ENCODE measurements around the gene GMPPB. TPM values are rescaled to one million over a fixed set of nuclear protein-coding genes. Genes with fewer than 3 reads are reported as not detected.
A peak's percentile ranks its signal among the peaks of the same experiment; 100 is the strongest.
"Not testable (repeated sequence)": the region's sequence is repeated elsewhere in the genome, so short reads cannot be mapped to it uniquely, and the experiment has no call there.

GMPPB gene
- total RNA-seq, 1 experiment from 2014 or later = 42.4 TPM

DNA sequence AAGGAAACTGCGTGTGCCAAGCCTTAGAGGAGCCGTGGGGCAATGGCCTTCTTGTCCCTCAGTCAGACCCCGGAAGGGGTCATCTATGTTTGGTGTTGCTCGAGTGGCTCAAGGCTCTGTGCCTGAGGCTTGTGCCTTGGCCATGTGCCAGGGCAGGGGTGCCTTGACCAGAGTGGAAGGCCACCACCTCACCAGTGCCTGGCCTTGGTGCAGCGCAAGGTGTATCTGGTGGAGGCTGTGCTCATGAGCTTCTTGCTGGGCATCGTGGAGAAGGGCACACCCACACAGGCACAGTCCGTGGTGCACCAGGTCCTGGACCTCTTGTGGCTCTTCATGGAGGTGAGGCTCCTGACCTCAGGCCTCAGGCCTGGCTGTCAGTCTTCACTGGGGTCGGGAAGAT, 23.7 kb downstream of the GMPPB start:
- Mint-ChIP-seq H3K36me3 (ENCODE audit: insufficient read depth, unreplicated experiment) (peaks cover 20% of the 10 kb centered on the region), H3K9me3 (ENCODE audit: low read depth, unreplicated experiment) (no peaks in the 10 kb centered on the region), H3K27ac (ENCODE audit: unreplicated experiment) (no peak overlapping the region), H3K4me3 (ENCODE audit: low read depth, unreplicated experiment) (no peak overlapping the region), H3K4me1 (ENCODE audit: low read depth, unreplicated experiment) (no peaks in the 10 kb centered on the region), H3K27me3 (ENCODE audit: unreplicated experiment) (no peaks in the 10 kb centered on the region)
- no TSS peak for BruUV-seq (replicated peaks)
- no peak for TF ChIP-seq CTCF (IDR thresholded peaks at IDR 0.05; ENCODE audit: unreplicated experiment)
- CTCF ChIA-PET = no interaction called here
- DNase-seq = no peak
- intact Hi-C loops (cut with micrococcal nuclease; ENCODE audit: unreplicated experiment) = no loop called here

- Mint-ChIP-seq H3K36me3 (ENCODE audit: insufficient read depth, unreplicated experiment) (peaks cover 20% of the 10 kb centered on the region), H3K4me3 (ENCODE audit: low read depth, unreplicated experiment) (no peak overlapping the region), H3K27me3 (ENCODE audit: unreplicated experiment) (no peaks in the 10 kb centered on the region), H3K9me3 (ENCODE audit: low read depth, unreplicated experiment) (no peaks in the 10 kb centered on the region), H3K4me1 (ENCODE audit: low read depth, unreplicated experiment) (no peaks in the 10 kb centered on the region), H3K27ac (ENCODE audit: unreplicated experiment) (no peak overlapping the region)
- intact Hi-C loops (cut with micrococcal nuclease; ENCODE audit: unreplicated experiment) = no loop called here
- CTCF ChIA-PET = no interaction called here
- no peak for TF ChIP-seq CTCF (IDR thresholded peaks at IDR 0.05; ENCODE audit: unreplicated experiment)
- BruUV-seq (replicated peaks) = no TSS peak
- no peak for DNase-seq
Measured at GRCh38 chr3:49699281-49699979, 24.3 kb downstream of the GMPPB start.

DNA sequence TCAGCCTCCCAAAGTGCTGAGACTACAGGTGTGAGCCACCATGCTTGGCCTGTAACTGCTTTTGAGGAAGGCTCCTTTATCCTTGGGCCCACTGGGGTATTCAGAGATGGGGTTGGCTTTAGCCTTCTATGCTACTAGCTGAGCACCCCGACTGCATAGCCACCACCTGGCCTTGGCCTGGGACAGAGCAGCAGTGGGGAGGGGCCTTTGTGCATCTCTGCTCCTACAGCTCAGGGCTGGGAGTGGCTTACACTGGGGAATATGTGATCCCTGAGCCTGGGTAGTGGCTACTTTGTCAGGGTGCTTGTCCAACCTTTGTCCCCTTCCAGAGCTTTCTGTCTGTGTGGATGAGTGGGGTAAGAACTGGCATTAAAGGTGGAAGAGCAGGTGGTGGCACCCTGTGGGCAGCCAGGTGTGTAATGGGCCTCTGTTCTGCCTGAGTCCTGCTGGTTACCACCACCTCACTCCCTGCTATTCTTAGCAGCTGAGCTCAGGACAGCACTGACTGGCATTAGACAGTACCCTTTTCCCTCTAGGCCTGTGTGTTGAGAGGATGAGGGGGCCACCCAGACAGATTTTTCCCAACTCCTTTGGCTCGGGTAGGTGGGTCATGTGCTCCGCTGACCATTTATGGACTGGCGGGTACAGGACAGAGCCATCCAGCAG, 28.3 kb downstream of the GMPPB start:
- intact Hi-C loops (cut with micrococcal nuclease; ENCODE audit: unreplicated experiment); H3K9me3 Mint-ChIP-seq (ENCODE audit: low read depth, unreplicated experiment); DNase-seq; CTCF ChIA-PET; H3K4me3 Mint-ChIP-seq (ENCODE audit: low read depth, unreplicated experiment); H3K27ac Mint-ChIP-seq (ENCODE audit: unreplicated experiment); BruUV-seq (replicated peaks); H3K27me3 Mint-ChIP-seq (ENCODE audit: unreplicated experiment); H3K4me1 Mint-ChIP-seq (ENCODE audit: low read depth, unreplicated experiment): not testable (repeated sequence)
- peaks cover 13% of the 10 kb centered on the region for H3K36me3 Mint-ChIP-seq (ENCODE audit: insufficient read depth, unreplicated experiment)

DNA sequence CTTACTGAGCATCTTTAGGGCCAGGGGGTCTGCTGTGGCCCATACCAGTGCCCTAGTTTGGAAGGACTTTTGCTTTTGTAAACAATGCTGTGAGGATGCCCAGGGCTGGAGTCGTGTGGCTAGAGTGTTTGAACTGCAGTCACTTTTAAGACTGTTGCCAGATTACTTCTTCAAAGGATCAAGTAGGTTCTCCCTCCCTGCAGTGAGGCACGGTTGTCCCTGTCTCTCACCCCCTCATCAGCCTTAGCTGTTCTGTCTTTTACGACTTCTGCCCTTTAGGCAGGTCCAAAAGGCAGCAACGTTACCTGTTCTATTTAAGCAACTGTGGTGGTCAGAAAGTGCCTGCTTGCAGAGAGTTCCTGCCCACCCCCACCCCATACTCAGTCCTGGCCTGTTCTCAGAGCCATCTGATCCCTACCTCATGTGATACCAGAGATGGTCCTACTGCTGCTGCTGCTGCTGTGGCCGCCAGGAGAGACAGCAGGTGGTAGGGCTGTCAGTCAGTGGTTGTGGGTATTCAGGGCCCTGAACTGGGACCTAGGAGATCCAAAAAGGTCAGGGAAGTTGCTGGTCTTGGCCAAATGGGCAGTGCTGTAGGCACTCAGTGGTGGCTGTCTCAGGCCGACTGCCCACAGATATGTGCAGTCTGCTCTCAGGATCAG, 29.2 kb downstream of the GMPPB start:
- H3K4me3 Mint-ChIP-seq (ENCODE audit: low read depth, unreplicated experiment); intact Hi-C loops (cut with micrococcal nuclease; ENCODE audit: unreplicated experiment); CTCF ChIA-PET; H3K27ac Mint-ChIP-seq (ENCODE audit: unreplicated experiment); DNase-seq; H3K9me3 Mint-ChIP-seq (ENCODE audit: low read depth, unreplicated experiment); BruUV-seq (replicated peaks); H3K27me3 Mint-ChIP-seq (ENCODE audit: unreplicated experiment): not testable (repeated sequence)
- H3K36me3 Mint-ChIP-seq (ENCODE audit: insufficient read depth, unreplicated experiment) = peaks cover 20% of the 10 kb centered on the region
- peaks cover 10% of the 10 kb centered on the region for H3K4me1 Mint-ChIP-seq (ENCODE audit: low read depth, unreplicated experiment)

DNA sequence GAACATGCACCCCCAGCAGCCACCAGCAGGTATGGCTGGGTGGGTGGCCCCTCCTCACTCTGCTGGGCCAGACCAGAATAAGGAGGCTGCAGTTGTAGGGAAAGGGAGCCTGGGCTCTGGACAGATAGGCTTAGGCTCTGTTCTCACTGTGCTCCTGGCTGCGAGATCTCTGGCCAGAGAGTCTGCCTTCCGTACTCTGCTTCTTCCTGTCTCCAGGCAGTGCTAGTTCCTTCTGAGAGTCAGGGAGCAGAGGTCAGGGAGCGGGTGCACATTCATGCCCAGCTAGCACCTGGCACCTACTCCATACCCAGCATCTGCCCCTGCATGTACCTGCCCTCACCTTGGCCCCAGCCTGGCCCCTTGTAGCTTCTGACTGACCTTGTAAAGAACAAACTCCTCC, 32.3 kb downstream of the GMPPB start:
- Mint-ChIP-seq H3K36me3 (ENCODE audit: insufficient read depth, unreplicated experiment) (peaks cover 35% of the 10 kb centered on the region), H3K4me1 (ENCODE audit: low read depth, unreplicated experiment) (peaks cover 10% of the 10 kb centered on the region)
- H3K27me3 Mint-ChIP-seq (ENCODE audit: unreplicated experiment); BruUV-seq (replicated peaks); CTCF ChIA-PET; H3K4me3 Mint-ChIP-seq (ENCODE audit: low read depth, unreplicated experiment); intact Hi-C loops (cut with micrococcal nuclease; ENCODE audit: unreplicated experiment); H3K9me3 Mint-ChIP-seq (ENCODE audit: low read depth, unreplicated experiment); H3K27ac Mint-ChIP-seq (ENCODE audit: unreplicated experiment); DNase-seq: not testable (repeated sequence)

GRCh38 chr3:49690856-49691255, 32.9 kb downstream of the GMPPB start:
- H3K9me3 Mint-ChIP-seq (ENCODE audit: low read depth, unreplicated experiment); CTCF ChIA-PET; H3K27me3 Mint-ChIP-seq (ENCODE audit: unreplicated experiment); BruUV-seq (replicated peaks); H3K27ac Mint-ChIP-seq (ENCODE audit: unreplicated experiment); intact Hi-C loops (cut with micrococcal nuclease; ENCODE audit: unreplicated experiment); DNase-seq: not testable (repeated sequence)
- H3K4me3 Mint-ChIP-seq (ENCODE audit: low read depth, unreplicated experiment) = peak overlapping the region; percentile 95
- peaks cover 38% of the 10 kb centered on the region for H3K36me3 Mint-ChIP-seq (ENCODE audit: insufficient read depth, unreplicated experiment)
- peaks cover 10% of the 10 kb centered on the region for H3K4me1 Mint-ChIP-seq (ENCODE audit: low read depth, unreplicated experiment)

DNA sequence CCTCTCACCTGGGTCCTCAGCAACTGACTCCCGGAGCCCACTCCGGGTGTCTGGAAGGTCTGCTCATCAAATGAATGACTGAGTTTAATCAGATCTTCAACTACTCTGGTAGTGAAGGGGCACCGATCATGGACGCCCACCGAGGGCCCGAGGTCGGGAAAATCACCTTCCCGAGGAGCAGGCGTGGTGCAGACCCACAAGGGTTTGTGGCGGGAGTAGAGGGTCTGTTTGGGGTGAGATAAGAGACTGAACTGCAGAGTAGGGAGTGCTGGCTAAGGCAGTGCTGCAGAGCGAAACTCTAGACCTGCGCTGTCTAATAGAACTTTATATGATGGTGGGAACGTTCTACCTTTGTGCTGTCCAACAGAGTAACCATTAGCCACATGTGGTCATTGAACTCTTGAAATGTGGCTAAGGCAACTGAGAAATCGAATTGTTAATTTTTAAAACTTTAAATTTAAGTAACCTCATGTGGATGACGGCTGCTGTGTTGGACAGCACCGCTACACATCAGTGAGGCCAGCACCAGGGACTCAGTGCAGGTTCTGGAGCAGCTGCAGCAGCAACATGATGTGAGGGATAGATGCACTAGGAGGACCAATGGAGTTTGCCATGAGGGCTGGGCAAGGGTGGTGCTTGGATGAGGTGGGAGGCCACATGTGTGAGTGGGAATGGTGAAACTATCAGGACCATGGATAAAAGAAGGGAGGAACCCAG, 33.7 kb downstream of the GMPPB start:
- H3K9me3 Mint-ChIP-seq (ENCODE audit: low read depth, unreplicated experiment); DNase-seq; intact Hi-C loops (cut with micrococcal nuclease; ENCODE audit: unreplicated experiment); H3K27me3 Mint-ChIP-seq (ENCODE audit: unreplicated experiment); BruUV-seq (replicated peaks); CTCF ChIA-PET: not testable (repeated sequence)
- H3K4me3 Mint-ChIP-seq (ENCODE audit: low read depth, unreplicated experiment) = peak overlapping the region; percentile 95
- peaks cover 10% of the 10 kb centered on the region for H3K4me1 Mint-ChIP-seq (ENCODE audit: low read depth, unreplicated experiment)
- H3K27ac Mint-ChIP-seq (ENCODE audit: unreplicated experiment) = peak overlapping the region; percentile 88
- peaks cover 46% of the 10 kb centered on the region for H3K36me3 Mint-ChIP-seq (ENCODE audit: insufficient read depth, unreplicated experiment)

Measured in Calu3 (cell line).